ACHN (cell line): Measurements from ENCODE around the gene DRD3.

Experiments
- DNase-seq: peaks from one replicate; pipeline ENCODE4 v3.0.0-alpha.2; 2015
- in situ Hi-C: cut with HindIII; loops from 2 replicates; pipeline ENCODE4 v1.10.0; 2017; ENCODE audit warnings: low sequenced_read_pairs, low pct_ligation_motif_present, low pct_unique_long_range_greater_than_20kb

Gene DRD3

DNA sequence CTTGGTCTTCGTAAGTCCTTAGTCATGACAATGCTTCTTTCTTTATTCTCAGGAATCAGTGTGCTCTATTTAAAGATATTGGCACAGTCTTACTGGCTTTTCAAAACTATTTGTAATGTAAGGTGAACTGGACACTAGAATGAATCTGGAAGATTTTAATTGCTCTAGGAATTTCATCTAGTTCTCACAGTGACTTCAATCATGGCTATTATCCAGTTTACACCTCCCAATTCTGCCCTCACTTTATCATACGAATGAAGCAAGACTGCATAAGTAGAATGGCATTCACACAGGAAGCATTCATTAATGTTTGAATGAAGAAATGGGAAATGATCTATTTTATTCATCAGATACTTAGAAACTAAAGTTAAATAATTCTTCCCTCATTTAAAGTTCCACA is 26.7 kb upstream of the DRD3 start:
- in situ Hi-C loops, result no loop called here
- no peak for DNase-seq

GRCh38 chr3:114194750-114195149 is 15.9 kb upstream of the DRD3 start:
- DNase-seq, result no peak
- in situ Hi-C loops, result no loop called here

- in situ Hi-C loops, result no loop called here
- DNase-seq, result no peak
These were observed 13.3 kb upstream of the DRD3 start for GRCh38 chr3:114192136-114192535.

DNA sequence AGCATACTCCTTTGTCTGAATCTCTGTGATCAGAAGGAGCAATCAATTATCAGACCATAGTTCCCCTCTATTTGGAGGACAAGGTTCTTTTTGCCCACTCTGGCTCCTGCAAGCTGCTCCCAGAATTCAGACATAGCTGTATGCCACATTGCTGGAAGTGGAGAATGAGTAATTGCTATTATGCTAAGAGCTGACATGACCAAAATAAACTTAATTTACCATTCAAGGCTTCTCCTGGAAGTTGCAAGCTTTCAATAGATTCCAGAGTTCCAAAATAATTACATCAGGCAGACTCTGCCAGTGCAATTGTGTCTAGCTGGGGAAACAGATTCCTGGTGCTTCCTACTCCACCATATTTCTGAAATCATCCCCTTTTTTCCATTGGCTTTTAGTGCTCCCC is 7.6 kb upstream of the DRD3 start:
- DNase-seq, result no peak
- in situ Hi-C loops, result no loop called here

DNA sequence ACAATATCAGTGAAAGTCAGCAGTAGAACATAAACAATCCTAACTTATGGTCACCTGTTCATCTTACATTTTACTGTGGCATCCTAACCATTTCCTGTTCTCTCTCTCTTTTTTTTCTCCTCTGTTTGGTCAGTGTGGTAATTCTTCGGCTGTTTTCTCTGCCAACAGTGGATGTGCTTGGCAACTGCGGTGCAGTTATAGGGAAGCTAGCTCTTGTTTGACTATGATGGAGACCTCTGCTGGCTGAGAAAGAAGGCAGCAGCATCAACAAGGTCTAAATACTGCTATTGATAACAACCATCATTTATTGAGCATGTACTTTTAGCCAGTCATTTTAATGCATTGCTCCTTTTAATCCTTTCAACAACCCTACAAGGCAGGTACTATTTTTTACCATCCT is 723 bp upstream of the DRD3 start:
- peak; percentile 29 for DNase-seq
- in situ Hi-C loops, result no loop called here

- no peak for DNase-seq
- in situ Hi-C loops, result no loop called here
These were observed 2.0 kb downstream of the DRD3 start for GRCh38 chr3:114176890-114177289.

DNA sequence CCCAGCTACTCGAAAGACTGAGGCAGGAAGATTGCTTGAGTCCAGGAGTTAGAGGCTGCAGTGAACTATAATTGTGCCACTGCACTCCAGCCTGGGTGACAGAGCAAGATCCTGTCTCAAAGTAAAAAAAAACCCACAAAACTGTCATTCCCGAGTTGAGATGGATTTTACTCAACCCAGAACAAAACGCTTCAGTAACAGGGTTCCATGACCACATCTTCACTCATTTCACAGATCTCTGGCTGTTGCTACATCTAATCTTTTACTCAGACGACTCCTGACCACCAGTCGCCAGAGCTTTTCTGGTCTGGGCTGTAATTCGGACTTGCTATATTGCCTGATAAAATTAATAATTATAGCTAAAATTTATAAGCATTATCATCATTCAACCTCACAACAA is 2.4 kb downstream of the DRD3 start:
- in situ Hi-C loops, result no loop called here
- no peak for DNase-seq

DNA sequence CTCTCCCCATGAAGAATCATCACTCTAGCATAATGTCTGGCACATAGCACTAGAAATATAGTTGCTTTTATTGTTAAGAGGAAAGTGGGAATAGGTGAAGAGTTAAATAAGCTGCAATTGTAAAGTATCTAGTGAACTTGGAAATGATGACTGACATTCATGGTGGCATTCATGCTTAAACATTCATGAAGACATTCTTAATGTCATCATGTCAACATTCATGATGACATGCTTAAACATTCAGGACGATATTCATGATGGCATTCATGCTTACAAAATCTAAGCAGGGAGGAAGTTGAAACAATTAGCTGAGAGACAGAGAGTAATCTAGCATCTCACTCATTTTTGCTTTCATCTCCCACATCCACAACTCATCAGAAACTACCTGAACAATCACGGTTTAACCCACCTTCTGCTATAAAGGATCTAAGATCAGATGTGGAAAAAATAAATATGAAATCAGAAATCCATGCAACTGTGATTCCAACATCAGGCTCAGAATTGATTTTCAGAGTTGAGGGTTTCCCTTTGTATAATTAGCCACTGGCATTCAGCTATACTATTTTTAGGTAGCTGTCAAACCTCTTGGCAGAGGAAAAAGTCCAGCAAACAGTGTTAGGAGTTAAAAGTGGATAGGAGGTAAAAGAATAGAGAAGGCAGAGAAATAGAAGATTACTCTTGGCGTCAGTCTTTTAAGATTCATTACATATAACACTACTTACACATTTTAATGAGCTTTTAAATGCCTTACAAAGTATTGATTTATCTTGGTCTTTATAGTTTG is 3.5 kb downstream of the DRD3 start:
- in situ Hi-C loops, result no loop called here

DNA sequence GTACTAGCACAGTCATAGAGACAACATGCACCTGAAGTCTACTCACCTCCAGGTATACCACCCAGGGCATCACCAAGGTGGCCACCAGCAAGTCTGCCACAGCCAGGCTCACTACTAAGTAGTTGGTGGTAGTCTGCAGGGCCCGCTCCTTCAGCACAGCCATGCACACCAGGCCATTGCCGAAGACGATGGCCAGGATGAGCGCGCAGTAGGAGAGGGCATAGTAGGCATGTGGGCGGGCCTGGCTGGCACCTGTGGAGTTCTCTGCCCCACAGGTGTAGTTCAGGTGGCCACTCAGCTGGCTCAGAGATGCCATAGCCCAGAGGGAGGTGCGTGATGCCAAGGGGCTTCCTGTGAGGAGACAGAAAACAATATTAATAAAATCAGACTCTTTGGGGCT is 7.2 kb downstream of the DRD3 start:
- DNase-seq, result no peak
- in situ Hi-C loops, result no loop called here

More for the DNA sequence above, 3.5 kb downstream of the DRD3 start:
- no peak for DNase-seq

GRCh38 chr3:114168150-114168549 is 10.7 kb downstream of the DRD3 start:
- no peak for DNase-seq
- in situ Hi-C loops, result no loop called here

DNA sequence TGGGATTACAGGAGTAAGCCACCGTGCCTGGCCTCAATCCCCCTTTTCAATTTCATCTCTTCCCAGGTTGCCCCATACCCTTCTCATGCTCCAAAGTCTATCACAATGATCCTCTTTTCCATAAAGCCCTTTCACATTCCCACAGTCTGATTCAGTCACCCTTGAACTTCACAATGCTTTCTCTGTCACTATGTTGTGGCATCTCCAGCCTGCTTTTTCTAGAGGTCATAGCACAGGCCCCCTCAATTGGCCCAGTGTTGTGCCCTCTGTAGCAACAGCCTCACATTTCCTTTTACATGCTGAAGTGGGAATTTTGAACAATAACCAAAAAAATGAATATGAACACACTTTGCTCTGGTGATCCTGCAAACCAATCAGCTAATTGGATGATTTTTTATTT is 21.5 kb downstream of the DRD3 start:
- in situ Hi-C loops, result no loop called here
- no peak for DNase-seq

DNA sequence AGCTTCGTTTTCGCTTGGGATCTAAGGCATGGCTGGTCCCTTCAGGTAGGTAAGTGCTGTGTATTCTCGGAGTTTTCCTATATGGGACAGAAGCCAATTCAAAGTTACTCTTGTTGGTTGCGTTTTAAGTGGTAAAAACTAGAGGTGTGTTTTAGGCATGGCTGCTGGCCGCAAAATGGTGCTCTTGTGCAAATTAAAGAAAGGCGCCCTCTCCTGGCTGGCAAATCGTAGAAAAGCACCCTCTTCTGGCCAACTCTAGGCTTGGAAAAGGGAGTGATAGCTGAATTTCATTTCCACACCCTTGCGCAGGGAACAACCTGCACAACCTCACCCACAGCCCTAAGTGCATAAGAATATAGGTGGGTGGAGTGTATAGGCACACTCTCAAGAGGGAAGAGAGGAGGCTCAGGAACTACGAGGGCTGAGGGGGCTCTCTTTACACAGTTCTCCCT is 23.5 kb downstream of the DRD3 start:
- peak; percentile 36 for DNase-seq
- in situ Hi-C loops, result no loop called here

DNA sequence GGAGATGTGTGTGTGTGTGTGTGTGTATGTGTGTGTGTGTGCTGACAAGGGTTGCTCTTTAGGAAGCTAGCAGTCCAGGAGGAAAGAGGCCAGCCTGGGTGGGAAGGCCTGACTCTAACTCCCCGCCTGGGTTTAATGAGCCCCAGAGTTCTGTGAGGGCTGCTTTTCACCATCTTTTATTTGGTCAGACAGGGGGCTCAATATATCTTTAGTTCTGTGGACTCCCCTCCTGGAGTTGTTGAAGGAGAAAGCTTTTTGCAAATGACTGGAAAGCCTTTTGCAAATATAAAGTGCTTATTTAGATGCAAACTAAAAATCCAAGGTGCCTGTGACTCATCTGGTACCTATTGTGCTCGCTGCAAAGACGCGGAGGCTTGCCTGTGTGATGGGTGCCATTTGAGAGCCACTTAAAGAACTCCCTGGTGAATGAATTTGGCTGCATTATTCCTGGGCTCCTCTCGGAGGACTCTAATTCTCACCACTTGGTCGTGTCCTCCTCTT is 24.5 kb downstream of the DRD3 start:
- DNase-seq, result no peak
- in situ Hi-C loops, result no loop called here

- DNase-seq, result peak; percentile 80
- in situ Hi-C loops, result no loop called here
These were observed 26.2 kb downstream of the DRD3 start for GRCh38 chr3:114152519-114153151.

DNA sequence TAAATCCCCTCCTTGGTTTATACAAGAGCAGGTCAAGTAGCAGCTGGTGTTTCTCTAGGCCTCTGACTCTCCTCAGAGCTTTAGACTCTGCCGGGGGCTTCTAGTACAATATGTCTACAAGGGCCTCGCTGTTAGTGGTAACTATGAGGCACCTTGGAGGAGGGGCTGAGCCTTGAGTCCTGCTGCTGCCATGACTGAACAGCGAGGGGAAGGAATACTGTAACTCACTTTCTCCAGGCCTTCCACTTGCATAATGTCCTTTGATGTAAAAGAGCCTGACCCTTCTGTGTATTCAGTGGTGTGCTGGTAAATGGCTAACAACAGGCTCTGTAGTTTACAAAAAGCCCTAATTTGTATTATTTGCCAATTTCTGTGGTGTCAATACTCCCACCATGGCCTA is 27.8 kb downstream of the DRD3 start:
- in situ Hi-C loops, result no loop called here
- DNase-seq, result no peak

- no peak for DNase-seq
- in situ Hi-C loops, result no loop called here
These were observed 31.6 kb downstream of the DRD3 start for GRCh38 chr3:114147251-114147650.

GRCh38 chr3:114144909-114145688 is 33.8 kb downstream of the DRD3 start:
- DNase-seq, result peak; percentile 43

GRCh38 chr3:114143817-114144216 is 35.0 kb downstream of the DRD3 start:
- in situ Hi-C loops, result no loop called here
- DNase-seq, result no peak

More at GRCh38 chr3:114144909-114145688, 33.8 kb downstream of the DRD3 start:
- in situ Hi-C loops, result no loop called here

- DNase-seq, result no peak
- in situ Hi-C loops, result no loop called here
These were observed 39.0 kb downstream of the DRD3 start for GRCh38 chr3:114139836-114140235.
